H1 (cell line): ENCODE data around the gene TCTN3. TPM values are rescaled to one million over a fixed set of nuclear protein-coding genes. Genes with fewer than 3 reads are reported as not detected.

ENCODE experiments used
- CTCF ChIA-PET: fragments of 300-600 bp; sonication (Branson Sonifier 250); formaldehyde crosslinking; loops from one replicate; lab custom pipeline; 2021; ENCODE audit not compliant: partially characterized antibody; lab: Charles Lee
- POLR2A ChIA-PET: fragments of 300-600 bp; sonication (Branson Sonifier 250); formaldehyde crosslinking; loops from one replicate; lab custom pipeline; 2021; ENCODE audit warnings: inconsistent platforms; ENCODE audit not compliant: partially characterized antibody; lab: Charles Lee
- DNase-seq, 2 experiments: peaks; one replicate each; pipeline versions ENCODE4 v3.0.0 to v3.0.0-alpha.2; 2010 to 2022; ENCODE audit warnings: low spot score in 2 of 2, low read depth in 1 of 2, mixed read lengths in 1 of 2
- FAIRE-seq: peaks from 2 replicates; lab custom pipeline; 2011; peaks lifted over from hg19 to GRCh38; lab: Jason Lieb, UNC
- H2AFZ ChIP-seq: 2 replicates; pipeline ENCODE4 v1.8.1; 2012; ENCODE audit warnings: low read length, inconsistent platforms
- H2AK5ac ChIP-seq: 2 replicates; pipeline ENCODE4 v1.6.1; 2013; ENCODE audit warnings: low read depth, low read length
- H2BK120ac ChIP-seq: replicated peaks from 2 replicates; pipeline ENCODE3; 2013; ENCODE audit warnings: low read depth, low read length, inconsistent platforms
- H2BK12ac ChIP-seq: 2 replicates; pipeline ENCODE4 v1.6.1; 2013; ENCODE audit warnings: low read depth, low read length
- H2BK15ac ChIP-seq: 2 replicates; pipeline ENCODE4 v1.6.1; 2013; ENCODE audit warnings: low read length
- H2BK20ac ChIP-seq: 2 replicates; pipeline ENCODE4 v1.6.1; 2013; ENCODE audit warnings: low read length
- H2BK5ac ChIP-seq: 2 replicates; pipeline ENCODE4 v1.6.1; 2013; ENCODE audit warnings: low read depth, low read length
- H3K14ac ChIP-seq: 2 replicates; pipeline ENCODE4 v1.6.1; 2013; ENCODE audit warnings: inconsistent platforms; ENCODE audit not compliant: insufficient read length
- H3K18ac ChIP-seq: 2 replicates; pipeline ENCODE4 v1.6.1; 2013; ENCODE audit warnings: low read length; ENCODE audit errors: extremely low read depth
- H3K23ac ChIP-seq: 2 replicates; pipeline ENCODE4 v1.6.1; 2013; ENCODE audit warnings: inconsistent platforms; ENCODE audit not compliant: insufficient read length
- H3K23me2 ChIP-seq: 2 replicates; pipeline ENCODE4 v1.6.1; 2013; ENCODE audit warnings: low read depth, low read length
- H3K27ac ChIP-seq: 2 replicates; pipeline ENCODE4 v1.6.1; 2011; ENCODE audit warnings: low read depth, low read length, inconsistent platforms
- H3K27me3 ChIP-seq, 4 experiments: replicated peaks in 1 of 4; 1 replicate in 1 of 4; 2 replicates in 3 of 4; pipeline versions ENCODE4 v1.6.1 to v1.8.1; 2011 to 2013; ENCODE audit warnings: low read length in 3 of 4, mild to moderate bottlenecking in 3 of 4, inconsistent platforms in 2 of 4, mixed read lengths in 2 of 4, moderate library complexity in 1 of 4; ENCODE audit not compliant: control insufficient read depth in 3 of 4, insufficient read depth in 3 of 4; ENCODE audit errors: extremely low read depth in 1 of 4
- H3K36me3 ChIP-seq, 4 experiments: 2 replicates each; pipeline versions ENCODE4 v1.6.1 to v1.8.1; 2011 to 2013; ENCODE audit warnings: mild to moderate bottlenecking in 4 of 4, low read length in 3 of 4, moderate library complexity in 2 of 4, control low read depth in 1 of 4, inconsistent platforms in 1 of 4; ENCODE audit not compliant: insufficient read depth in 4 of 4, control insufficient read depth in 2 of 4
- H3K4ac ChIP-seq: replicated peaks from 2 replicates; pipeline ENCODE3; 2013; ENCODE audit warnings: low read length, low read depth, mixed read lengths, inconsistent platforms; ENCODE audit not compliant: insufficient read length
- H3K4me1 ChIP-seq, 4 experiments: replicated peaks in 1 of 4; 1 replicate in 1 of 4; 2 replicates in 3 of 4; pipeline versions ENCODE4 v1.6.1 to v1.8.1; 2011 to 2013; ENCODE audit warnings: low read length in 3 of 4, inconsistent platforms in 2 of 4, mixed read lengths in 1 of 4; ENCODE audit not compliant: insufficient read depth in 4 of 4, control insufficient read depth in 3 of 4
- H3K4me2 ChIP-seq, 2 experiments: 2 replicates each; pipeline versions ENCODE4 v1.6.1 to v1.8.1; 2011 to 2013; ENCODE audit warnings: low read depth in 2 of 2, low read length in 2 of 2, control low read depth in 1 of 2, inconsistent platforms in 1 of 2, mild to moderate bottlenecking in 1 of 2; ENCODE audit not compliant: insufficient read depth in 1 of 2
- H3K4me3 ChIP-seq, 4 experiments: fragments of 200-600, 300-600 bp in 1 of 4; sonication (generic), shearing (Covaris generic), sonication (Bioruptor Twin) in 1 of 4; 2 replicates each; pipeline versions ENCODE4 v1.5.1 to v1.8.1; 2011 to 2016; ENCODE audit warnings: low read length in 4 of 4, low read depth in 3 of 4, control low read depth in 2 of 4, inconsistent platforms in 2 of 4, mild to moderate bottlenecking in 2 of 4, mixed read lengths in 1 of 4, moderate library complexity in 1 of 4; ENCODE audit not compliant: insufficient read depth in 2 of 4; ENCODE audit errors: extremely low read depth in 1 of 4
- H3K56ac ChIP-seq: replicated peaks from 2 replicates; pipeline ENCODE3; 2013; ENCODE audit warnings: low read depth, mild to moderate bottlenecking, mixed read lengths, low read length, inconsistent platforms; ENCODE audit not compliant: insufficient read length
- H3K79me1 ChIP-seq: 2 replicates; pipeline ENCODE4 v1.6.1; 2013; ENCODE audit warnings: low read depth, low read length, control low read depth
- H3K79me2 ChIP-seq, 2 experiments: 2 replicates each; pipeline versions ENCODE4 v1.6.1 to v1.8.1; 2012 to 2013; ENCODE audit warnings: low read length in 2 of 2, mild to moderate bottlenecking in 2 of 2, inconsistent platforms in 1 of 2; ENCODE audit not compliant: insufficient read depth in 2 of 2, control insufficient read depth in 1 of 2
- H3K9ac ChIP-seq, 4 experiments: replicated peaks in 1 of 4; 1 replicate in 1 of 4; 2 replicates in 3 of 4; pipeline versions ENCODE4 v1.6.1 to v1.8.1; 2011 to 2013; ENCODE audit warnings: low read depth in 3 of 4, low read length in 3 of 4, control low read depth in 2 of 4, mild to moderate bottlenecking in 2 of 4, moderate library complexity in 2 of 4, inconsistent platforms in 1 of 4; ENCODE audit errors: extremely low read depth in 1 of 4
- H3K9me3 ChIP-seq, 2 experiments: 2 replicates each; pipeline versions ENCODE4 v1.6.1 to v1.8.1; 2012 to 2013; ENCODE audit warnings: mild to moderate bottlenecking in 2 of 2, moderate library complexity in 2 of 2, control low read depth in 1 of 2, inconsistent platforms in 1 of 2, low read depth in 1 of 2, low read length in 1 of 2, mixed read lengths in 1 of 2; ENCODE audit not compliant: insufficient read depth in 2 of 2
- H4K20me1 ChIP-seq, 2 experiments: replicated peaks in 1 of 2; 2 replicates each; pipeline versions ENCODE3 to v1.8.1; 2011 to 2013; ENCODE audit warnings: inconsistent platforms in 2 of 2, low read length in 2 of 2, mild to moderate bottlenecking in 1 of 2; ENCODE audit not compliant: insufficient read depth in 2 of 2, control insufficient read depth in 1 of 2
- H4K5ac ChIP-seq: 2 replicates; pipeline ENCODE4 v1.6.1; 2013; ENCODE audit warnings: low read length, low read depth, mixed read lengths, inconsistent platforms; ENCODE audit not compliant: insufficient read length
- H4K8ac ChIP-seq: 2 replicates; pipeline ENCODE4 v1.8.0; 2013; ENCODE audit warnings: mild to moderate bottlenecking, moderate library complexity, low read length, inconsistent platforms; ENCODE audit not compliant: insufficient read depth; ENCODE audit errors: extremely low read depth
- H4K91ac ChIP-seq: replicated peaks from 2 replicates; pipeline ENCODE3; 2013; ENCODE audit warnings: low read length, mixed read lengths, inconsistent platforms; ENCODE audit not compliant: insufficient read length
- BCL11A ChIP-seq, 2 experiments: IDR thresholded peaks; one replicate each; pipeline ENCODE4 v1.6.1; 2011; ENCODE audit warnings: low read depth in 2 of 2, low read length in 2 of 2, mild to moderate bottlenecking in 2 of 2
- CEBPB ChIP-seq: IDR thresholded peaks from 2 replicates; pipeline ENCODE4 v1.6.1; 2012; ENCODE audit warnings: low read depth, low read length
- EGR1 ChIP-seq: IDR thresholded peaks from 2 replicates; pipeline ENCODE4 v1.6.1; 2011; ENCODE audit warnings: low read depth, low read length, borderline replicate concordance
- GABPA ChIP-seq: IDR thresholded peaks from 2 replicates; pipeline ENCODE4 v1.6.1; 2011; ENCODE audit warnings: mild to moderate bottlenecking, low read length, moderate library complexity, borderline replicate concordance; ENCODE audit not compliant: insufficient read depth
- GTF2F1 ChIP-seq: IDR thresholded peaks from 2 replicates; pipeline ENCODE4 v1.6.1; 2012; ENCODE audit warnings: low read depth, low read length, improper control_type of control experiment, borderline replicate concordance
- HDAC2 ChIP-seq, 2 experiments: fragments of 300-600 bp in 1 of 2; sonication (generic) in 1 of 2; IDR thresholded peaks; 2 replicates each; pipeline ENCODE4 v1.6.1; 2011 to 2012; ENCODE audit warnings: low read depth in 2 of 2, low read length in 2 of 2, mild to moderate bottlenecking in 2 of 2, moderate library complexity in 2 of 2, borderline replicate concordance in 1 of 2, inconsistent platforms in 1 of 2
- RFX5 ChIP-seq: IDR thresholded peaks from 2 replicates; pipeline ENCODE4 v1.6.1; 2011; ENCODE audit warnings: low read depth, low read length, improper control_type of control experiment, borderline replicate concordance
- SIX5 ChIP-seq: IDR thresholded peaks from 2 replicates; pipeline ENCODE4 v1.6.1; 2011; ENCODE audit warnings: mild to moderate bottlenecking, low read depth, low read length
- TCF12 ChIP-seq: IDR thresholded peaks from 2 replicates; pipeline ENCODE4 v1.6.1; 2011; ENCODE audit warnings: low read depth, mild to moderate bottlenecking, low read length
- TEAD4 ChIP-seq: IDR thresholded peaks from 2 replicates; pipeline ENCODE4 v1.6.1; 2012; ENCODE audit warnings: low read depth, low read length, inconsistent platforms, mixed read lengths
- ZNF274 ChIP-seq: IDR thresholded peaks from 2 replicates; pipeline ENCODE4 v1.7.0; 2012; ENCODE audit warnings: low read length, borderline replicate concordance; ENCODE audit errors: extremely low read depth
- WGBS, 2 experiments: shearing (Covaris generic) in 1 of 2; methylation state at CpG; one replicate each; pipeline versions ENCODE4 v1.1.6 to v1.1.7; 2013 to 2015; ENCODE audit warnings: low lambda C conversion rate in 2 of 2, mixed read lengths in 2 of 2, inconsistent platforms in 1 of 2, low coverage in 1 of 2, missing lambda C conversion rate in 1 of 2; ENCODE audit not compliant: insufficient replicate concordance in 2 of 2, insufficient coverage in 1 of 2, insufficient read length in 1 of 2; ENCODE audit errors: extremely low coverage in 1 of 2, missing lambda C conversion rate in 1 of 2; 5-methylcytosine and 5-hydroxymethylcytosine counted together
- polyA plus RNA-seq, 7 experiments: library from polyadenylated mRNA; depleted of rRNA in 3 of 7; stranded (reverse) in 5 of 7; unstranded in 2 of 7; fragments of >200 nt in 5 of 7; fragments of 200-250 nt in 2 of 7; gene quantifications; 1 replicate in 5 of 7; 2 replicates in 1 of 7; 4 replicates in 1 of 7; pipeline versions ENCODE4 v1.2.1 to v1.2.3, GENCODE V29; 2011 to 2013; ENCODE audit warnings: missing spikeins in 2 of 7, mixed read lengths in 2 of 7
- total RNA-seq: library from RNA; stranded (reverse); fragmentation: NEBNext Ultra II Directional; extraction: Animal tissue kit (Norgen Biotek cat#: 25700); gene quantifications from 2 replicates; pipeline ENCODE4 v1.2.1, GENCODE V29; 2021
- TF ChIP-seq, protein P1 (sequence below): IDR thresholded peaks from 2 replicates; pipeline ENCODE4 v1.6.1; 2011; ENCODE audit warnings: low read length, improper control_type of control experiment
- TF ChIP-seq, protein P2 (sequence below): IDR thresholded peaks from 2 replicates; pipeline ENCODE4 v1.6.1; 2011; ENCODE audit warnings: low read depth, mild to moderate bottlenecking, low read length; ENCODE audit not compliant: insufficient read depth

The TCTN3 gene
- total and polyA plus RNA-seq, 2 of the 8 experiments (the other 6 are each of a cell fraction or from before 2014, with no cell fraction given) = 34.7 to 39.8 TPM

DNA sequence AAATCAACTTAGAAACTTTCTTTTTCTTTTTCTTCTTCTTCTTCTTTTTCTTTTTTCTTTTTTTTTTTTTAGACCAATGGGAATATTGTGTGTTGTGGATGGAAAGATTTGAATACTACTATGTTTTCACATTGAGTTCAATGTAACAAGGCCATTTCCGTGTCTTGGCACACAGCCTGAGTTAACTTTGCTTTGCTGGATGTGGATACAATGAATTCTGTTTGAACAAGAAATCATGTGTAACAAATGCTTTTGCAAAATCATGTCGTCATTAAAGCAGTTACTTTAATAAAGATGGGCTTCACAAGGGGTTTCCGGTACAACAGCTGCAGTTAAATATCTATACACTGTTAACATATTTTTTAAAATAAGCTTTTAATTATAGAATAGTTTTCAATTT, 48.8 kb upstream of the TCTN3 start:
- H3K9ac ChIP-seq = no peak overlapping the region
- FAIRE-seq = no peak
- H2BK12ac ChIP-seq = no peak overlapping the region
- no peak overlapping the region for H2AK5ac ChIP-seq
- H3K18ac ChIP-seq = no peak overlapping the region
- no peak overlapping the region for H3K27ac ChIP-seq
- 82% methylated on average over 3 of the region's 3 CpGs; no CpG with 5 or more reads in 1 of the 2 experiments for WGBS, 2 experiments
- no peaks in the 10 kb centered on the region for H3K79me2 ChIP-seq
- H3K23me2 ChIP-seq = no peaks in the 10 kb centered on the region
- H3K79me1 ChIP-seq = no peaks in the 10 kb centered on the region
- H3K4me1 ChIP-seq = no peaks in the 10 kb centered on the region
- no peak overlapping the region for H3K14ac ChIP-seq
- no peaks in the 10 kb centered on the region for H3K27me3 ChIP-seq
- H4K91ac ChIP-seq = no peak overlapping the region
- H4K5ac ChIP-seq = no peak overlapping the region
- H2BK20ac ChIP-seq = no peak overlapping the region
- ChIA-PET POLR2A (no interaction called here), CTCF (interaction anchor here (0.9 to 1.1 kb wide), 2 partner anchors 88 to 99 kb away, joined by 3 to 5 read pairs; no protein-coding TSS in a partner anchor)
- no peaks in the 10 kb centered on the region for H3K9me3 ChIP-seq
- H3K4me2 ChIP-seq = no peak overlapping the region
- no peak overlapping the region for H4K8ac ChIP-seq
- H2BK15ac ChIP-seq = no peak overlapping the region
- H3K4me3 ChIP-seq = no peak overlapping the region
- H3K56ac ChIP-seq = no peak overlapping the region
- H3K23ac ChIP-seq = no peak overlapping the region
- no peak overlapping the region for H2BK120ac ChIP-seq
- H3K4ac ChIP-seq = no peak overlapping the region
- H2AFZ ChIP-seq = peak overlapping the region; percentile 96; the same call in 1 of the 2 replicates
- no peaks in the 10 kb centered on the region for H3K36me3 ChIP-seq
- DNase-seq = no peak
- H2BK5ac ChIP-seq = no peak overlapping the region
- no peaks in the 10 kb centered on the region for H4K20me1 ChIP-seq
- TF ChIP-seq HDAC2 (IDR thresholded peaks at IDR 0.05; ENCODE audit: borderline replicate concordance in 1 of 2, low read depth in 2 of 2, low read length in 2 of 2) = no peak
- TF ChIP-seq BCL11A (IDR thresholded peaks at IDR 0.05; ENCODE audit: low read depth in 2 of 2, low read length in 2 of 2) = no peak
- TF ChIP-seq RFX5 = no peak
- no peak for TF ChIP-seq EGR1
- TF ChIP-seq, protein P1, sequence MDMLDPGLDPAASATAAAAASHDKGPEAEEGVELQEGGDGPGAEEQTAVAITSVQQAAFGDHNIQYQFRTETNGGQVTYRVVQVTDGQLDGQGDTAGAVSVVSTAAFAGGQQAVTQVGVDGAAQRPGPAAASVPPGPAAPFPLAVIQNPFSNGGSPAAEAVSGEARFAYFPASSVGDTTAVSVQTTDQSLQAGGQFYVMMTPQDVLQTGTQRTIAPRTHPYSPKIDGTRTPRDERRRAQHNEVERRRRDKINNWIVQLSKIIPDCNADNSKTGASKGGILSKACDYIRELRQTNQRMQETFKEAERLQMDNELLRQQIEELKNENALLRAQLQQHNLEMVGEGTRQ = no peak
- no peak for TF ChIP-seq CEBPB
- TF ChIP-seq TEAD4 = no peak
- no peak for TF ChIP-seq SIX5
- TF ChIP-seq, protein P2, sequence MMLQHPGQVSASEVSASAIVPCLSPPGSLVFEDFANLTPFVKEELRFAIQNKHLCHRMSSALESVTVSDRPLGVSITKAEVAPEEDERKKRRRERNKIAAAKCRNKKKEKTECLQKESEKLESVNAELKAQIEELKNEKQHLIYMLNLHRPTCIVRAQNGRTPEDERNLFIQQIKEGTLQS = no peak
- TF ChIP-seq ZNF274 = no peak
- no peak for TF ChIP-seq TCF12
- no peak for TF ChIP-seq GABPA
- no peak for TF ChIP-seq GTF2F1
